K562 (cell line): ENCODE results near the gene NRF1. TPM values are rescaled to one million over a fixed set of nuclear protein-coding genes. Genes with fewer than 3 reads are reported as not detected.

ENCODE experiments used
- BMI1 ChIP-seq: fragments of 150-350 bp; IDR thresholded peaks from 2 replicates; pipeline ENCODE4 v1.6.1; 2014; ENCODE audit warnings: low read length
- BRF1 ChIP-seq: IDR thresholded peaks from 3 replicates; pipeline ENCODE4 v1.6.1; 2011; ENCODE audit warnings: borderline replicate concordance, mild to moderate bottlenecking; ENCODE audit not compliant: insufficient read length; ENCODE audit errors: extremely low read depth
- CEBPB ChIP-seq: fragments of 450-650 bp; IDR thresholded peaks from 2 replicates; pipeline ENCODE4 v1.6.1; 2016; ENCODE audit warnings: missing genetic modification characterization, missing compliant biosample characterization
- CHD1 ChIP-seq: fragments of 200-600 bp; sonication (generic); IDR thresholded peaks from one replicate; pipeline ENCODE4 v1.6.1; 2012; ENCODE audit warnings: mild to moderate bottlenecking, moderate library complexity, low read length, inconsistent platforms
- DNMT1 ChIP-seq: fragments of 450-650 bp; IDR thresholded peaks from 2 replicates; pipeline ENCODE4 v1.6.1; 2016; ENCODE audit warnings: antibody characterized with exemption, mild to moderate bottlenecking
- EP400 ChIP-seq: fragments of 450-650 bp; IDR thresholded peaks from 2 replicates; pipeline ENCODE4 v1.6.1; 2017; ENCODE audit warnings: antibody characterized with exemption, mild to moderate bottlenecking, moderate library complexity
- MED1 ChIP-seq: sonication (generic); formaldehyde crosslinking; IDR thresholded peaks from 2 replicates; pipeline ENCODE4 v1.8.1; 2023; ENCODE audit warnings: missing genetic modification reagents, borderline replicate concordance
- MEF2D ChIP-seq: conservative IDR thresholded peaks from 2 replicates; pipeline ENCODE4 v1.6.1; 2016; ENCODE audit warnings: low read depth, missing genetic modification characterization, missing compliant biosample characterization
- NEUROD1 ChIP-seq: fragments of 150-350 bp; IDR thresholded peaks from 2 replicates; pipeline ENCODE4 v1.6.1; 2014; ENCODE audit warnings: borderline replicate concordance, low read length, low read depth; ENCODE audit not compliant: partially characterized antibody
- SREBF2 ChIP-seq: sonication (generic); formaldehyde crosslinking; IDR thresholded peaks from 2 replicates; pipeline ENCODE4 v1.4.0; 2020; ENCODE audit warnings: mild to moderate bottlenecking, missing genetic modification reagents
- TCF3 ChIP-seq: sonication (generic); formaldehyde crosslinking; IDR thresholded peaks from 2 replicates; pipeline ENCODE4 v1.4.0; 2020; ENCODE audit warnings: mild to moderate bottlenecking, missing genetic modification reagents
- XRCC4 ChIP-seq: IDR thresholded peaks from one replicate; pipeline ENCODE4 v1.6.1; 2011; ENCODE audit not compliant: insufficient read depth, insufficient read length; ENCODE audit errors: extremely low read depth
- ZNF140 ChIP-seq: fragments of 250-450 bp; sonication (Bioruptor Pico); IDR thresholded peaks from 2 replicates; pipeline ENCODE4 v1.8.0; 2021; ENCODE audit warnings: moderate library complexity, mild to moderate bottlenecking, inconsistent platforms
- ZNF766 ChIP-seq: fragments of 200-800 bp; sonication (Bioruptor generic); conservative IDR thresholded peaks from 2 replicates; pipeline ENCODE4 v1.6.1; 2016; ENCODE audit warnings: missing genetic modification characterization, missing compliant biosample characterization
- polyA plus RNA-seq, 8 experiments: library from polyadenylated mRNA; depleted of rRNA in 4 of 8; stranded (reverse) in 5 of 8; unstranded in 3 of 8; fragments of >200 nt; fragmentation: Nextera tagmentation in 2 of 8; fragmentation: Illumina TruSeq in 1 of 8; extraction: Ambion mirVana in 2 of 8; extraction: Trizol in 1 of 8; gene quantifications; 2 replicates each; pipeline versions ENCODE4 v1.2.1 to v1.2.3, GENCODE V29; 2011 to 2014; ENCODE audit warnings: inconsistent platforms in 1 of 8, missing spikeins in 1 of 8
- total RNA-seq, 7 experiments: library from RNA; depleted of rRNA in 6 of 7; stranded (reverse); fragments of >200 nt in 6 of 7; fragmentation: Illumina TruSeq in 2 of 7; extraction: Trizol in 2 of 7; gene quantifications; 2 replicates each; pipeline versions ENCODE4 v1.2.1 to v1.2.3, GENCODE V29; 2011 to 2021; ENCODE audit warnings: low replicate concordance in 1 of 7
- TF ChIP-seq, protein P1 (sequence below): fragments of 150-350 bp; conservative IDR thresholded peaks from 2 replicates; pipeline ENCODE4 v1.6.1; 2014; ENCODE audit warnings: low read length
- TF ChIP-seq, protein P2 (sequence below): fragments of 450-650 bp; formaldehyde crosslinking; IDR thresholded peaks from 2 replicates; pipeline ENCODE4 v1.4.0; 2020; ENCODE audit warnings: mild to moderate bottlenecking, moderate library complexity
- TF ChIP-seq, protein P3 (sequence below), 2 experiments: fragments of 450-650 bp in 1 of 2; sonication (generic) in 1 of 2; formaldehyde crosslinking; conservative IDR thresholded peaks; 2 replicates each; pipeline versions ENCODE4 v1.4.0 to v1.8.1; 2020 to 2022; ENCODE audit warnings: mild to moderate bottlenecking in 1 of 2, missing genetic modification reagents in 1 of 2
- TF ChIP-seq, protein P4 (sequence below): sonication (generic); formaldehyde crosslinking; IDR thresholded peaks from 2 replicates; pipeline ENCODE4 v1.8.1; 2023; ENCODE audit warnings: mild to moderate bottlenecking, missing genetic modification reagents, moderate library complexity
- TF ChIP-seq, protein P5 (sequence below): sonication (generic); formaldehyde crosslinking; IDR thresholded peaks from 2 replicates; pipeline ENCODE4 v1.8.0; 2023; ENCODE audit warnings: mild to moderate bottlenecking, missing genetic modification reagents

NRF1 gene
- total and polyA plus RNA-seq, 9 of the 15 experiments (the other 6 are each of a cell fraction or from before 2014, with no cell fraction given), result 8.6 to 28.8 (median 20.3) TPM

DNA sequence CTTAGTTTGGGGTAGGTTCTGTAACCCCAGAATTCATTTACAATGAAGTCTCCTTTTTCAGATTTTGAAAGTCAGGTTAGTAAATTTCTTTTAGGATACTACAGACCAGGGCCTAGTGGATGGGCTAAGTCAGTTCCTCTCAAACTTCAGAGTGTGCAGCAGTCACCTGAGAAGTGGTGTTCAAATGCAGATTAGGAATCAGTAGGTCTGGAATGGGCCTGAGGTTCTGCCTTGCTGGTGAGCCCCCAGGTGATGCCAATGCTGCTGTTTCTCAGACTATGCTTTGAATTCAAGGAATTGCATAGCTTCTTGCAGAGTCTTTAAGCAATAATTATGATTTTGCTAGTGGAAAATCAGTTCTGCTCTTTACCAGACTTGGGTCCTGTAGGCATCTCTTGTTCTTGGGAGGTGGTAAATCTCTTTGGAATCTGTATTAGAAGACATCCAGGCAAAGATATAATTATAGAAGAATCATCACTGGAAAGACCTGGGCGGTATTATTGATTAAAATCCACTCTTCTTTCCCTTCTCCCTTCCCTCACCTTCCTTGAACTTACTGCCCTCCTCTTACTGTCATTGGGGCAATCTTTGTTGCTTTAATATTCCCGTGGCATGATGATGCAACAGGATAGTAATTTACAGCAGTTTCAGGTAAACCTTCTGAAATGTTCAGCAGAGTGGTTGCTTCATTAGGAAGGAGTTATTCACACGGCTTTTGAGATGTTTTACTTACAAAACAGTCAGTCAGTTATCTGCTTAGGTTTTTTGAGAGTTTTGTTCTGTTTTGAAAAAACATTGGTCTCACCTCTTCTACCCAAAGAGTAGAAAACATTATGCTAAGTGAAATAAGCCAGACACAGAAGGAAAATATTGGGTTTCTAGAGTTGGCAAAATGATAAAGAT, 87.2 kb downstream of the NRF1 start (continued):
- TF ChIP-seq, protein P1, sequence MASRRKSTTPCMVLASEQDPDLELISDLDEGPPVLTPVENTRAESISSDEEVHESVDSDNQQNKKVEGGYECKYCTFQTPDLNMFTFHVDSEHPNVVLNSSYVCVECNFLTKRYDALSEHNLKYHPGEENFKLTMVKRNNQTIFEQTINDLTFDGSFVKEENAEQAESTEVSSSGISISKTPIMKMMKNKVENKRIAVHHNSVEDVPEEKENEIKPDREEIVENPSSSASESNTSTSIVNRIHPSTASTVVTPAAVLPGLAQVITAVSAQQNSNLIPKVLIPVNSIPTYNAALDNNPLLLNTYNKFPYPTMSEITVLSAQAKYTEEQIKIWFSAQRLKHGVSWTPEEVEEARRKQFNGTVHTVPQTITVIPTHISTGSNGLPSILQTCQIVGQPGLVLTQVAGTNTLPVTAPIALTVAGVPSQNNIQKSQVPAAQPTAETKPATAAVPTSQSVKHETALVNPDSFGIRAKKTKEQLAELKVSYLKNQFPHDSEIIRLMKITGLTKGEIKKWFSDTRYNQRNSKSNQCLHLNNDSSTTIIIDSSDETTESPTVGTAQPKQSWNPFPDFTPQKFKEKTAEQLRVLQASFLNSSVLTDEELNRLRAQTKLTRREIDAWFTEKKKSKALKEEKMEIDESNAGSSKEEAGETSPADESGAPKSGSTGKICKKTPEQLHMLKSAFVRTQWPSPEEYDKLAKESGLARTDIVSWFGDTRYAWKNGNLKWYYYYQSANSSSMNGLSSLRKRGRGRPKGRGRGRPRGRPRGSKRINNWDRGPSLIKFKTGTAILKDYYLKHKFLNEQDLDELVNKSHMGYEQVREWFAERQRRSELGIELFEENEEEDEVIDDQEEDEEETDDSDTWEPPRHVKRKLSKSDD, result no peak
- TF ChIP-seq, protein P2, sequence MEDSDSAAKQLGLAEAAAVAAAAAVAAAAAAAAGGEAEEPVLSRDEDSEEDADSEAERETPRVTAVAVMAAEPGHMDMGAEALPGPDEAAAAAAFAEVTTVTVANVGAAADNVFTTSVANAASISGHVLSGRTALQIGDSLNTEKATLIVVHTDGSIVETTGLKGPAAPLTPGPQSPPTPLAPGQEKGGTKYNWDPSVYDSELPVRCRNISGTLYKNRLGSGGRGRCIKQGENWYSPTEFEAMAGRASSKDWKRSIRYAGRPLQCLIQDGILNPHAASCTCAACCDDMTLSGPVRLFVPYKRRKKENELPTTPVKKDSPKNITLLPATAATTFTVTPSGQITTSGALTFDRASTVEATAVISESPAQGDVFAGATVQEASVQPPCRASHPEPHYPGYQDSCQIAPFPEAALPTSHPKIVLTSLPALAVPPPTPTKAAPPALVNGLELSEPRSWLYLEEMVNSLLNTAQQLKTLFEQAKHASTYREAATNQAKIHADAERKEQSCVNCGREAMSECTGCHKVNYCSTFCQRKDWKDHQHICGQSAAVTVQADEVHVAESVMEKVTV (CRISPR knock-in tag), result no peak
- TF ChIP-seq EP400 (0 out of 2 replicates have a peak, but pooled peaks have one; percentile 63), MEF2D (tag) (no peak), TCF3 (CRISPR knock-in tag) (no peak), XRCC4 (no peak), MED1 (no peak), ZNF140 (no peak), BMI1 (no peak), CEBPB (tag) (peak; percentile 90), NEUROD1 (no peak), DNMT1 (no peak), BRF1 (no peak), CHD1 (no peak), SREBF2 (no peak), ZNF766 (CRISPR knock-in tag) (peak; percentile 70)
- TF ChIP-seq, protein P3, sequence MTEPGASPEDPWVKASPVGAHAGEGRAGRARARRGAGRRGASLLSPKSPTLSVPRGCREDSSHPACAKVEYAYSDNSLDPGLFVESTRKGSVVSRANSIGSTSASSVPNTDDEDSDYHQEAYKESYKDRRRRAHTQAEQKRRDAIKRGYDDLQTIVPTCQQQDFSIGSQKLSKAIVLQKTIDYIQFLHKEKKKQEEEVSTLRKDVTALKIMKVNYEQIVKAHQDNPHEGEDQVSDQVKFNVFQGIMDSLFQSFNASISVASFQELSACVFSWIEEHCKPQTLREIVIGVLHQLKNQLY (CRISPR knock-in tag; conservative IDR thresholded peaks at IDR 0.05), result no peak
- TF ChIP-seq, protein P4, sequence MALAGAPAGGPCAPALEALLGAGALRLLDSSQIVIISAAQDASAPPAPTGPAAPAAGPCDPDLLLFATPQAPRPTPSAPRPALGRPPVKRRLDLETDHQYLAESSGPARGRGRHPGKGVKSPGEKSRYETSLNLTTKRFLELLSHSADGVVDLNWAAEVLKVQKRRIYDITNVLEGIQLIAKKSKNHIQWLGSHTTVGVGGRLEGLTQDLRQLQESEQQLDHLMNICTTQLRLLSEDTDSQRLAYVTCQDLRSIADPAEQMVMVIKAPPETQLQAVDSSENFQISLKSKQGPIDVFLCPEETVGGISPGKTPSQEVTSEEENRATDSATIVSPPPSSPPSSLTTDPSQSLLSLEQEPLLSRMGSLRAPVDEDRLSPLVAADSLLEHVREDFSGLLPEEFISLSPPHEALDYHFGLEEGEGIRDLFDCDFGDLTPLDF (CRISPR knock-in tag), result no peak
- TF ChIP-seq, protein P5, sequence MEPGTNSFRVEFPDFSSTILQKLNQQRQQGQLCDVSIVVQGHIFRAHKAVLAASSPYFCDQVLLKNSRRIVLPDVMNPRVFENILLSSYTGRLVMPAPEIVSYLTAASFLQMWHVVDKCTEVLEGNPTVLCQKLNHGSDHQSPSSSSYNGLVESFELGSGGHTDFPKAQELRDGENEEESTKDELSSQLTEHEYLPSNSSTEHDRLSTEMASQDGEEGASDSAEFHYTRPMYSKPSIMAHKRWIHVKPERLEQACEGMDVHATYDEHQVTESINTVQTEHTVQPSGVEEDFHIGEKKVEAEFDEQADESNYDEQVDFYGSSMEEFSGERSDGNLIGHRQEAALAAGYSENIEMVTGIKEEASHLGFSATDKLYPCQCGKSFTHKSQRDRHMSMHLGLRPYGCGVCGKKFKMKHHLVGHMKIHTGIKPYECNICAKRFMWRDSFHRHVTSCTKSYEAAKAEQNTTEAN (CRISPR knock-in tag), result no peak
